ENCODE results near the gene SDHD. TPM values are rescaled to one million over a fixed set of nuclear protein-coding genes. Genes with fewer than 3 reads are reported as not detected.

Gene SDHD
- total RNA-seq, 1 experiment from 2014 or later = 99.5 TPM

- Histone ChIP-seq H2AFZ (no peak overlapping the region), H3K27ac (no peak overlapping the region), H3K4me1 (replicated peaks; ENCODE audit: insufficient read depth) (no peaks in the 10 kb centered on the region), H3K9me2 (ENCODE audit: insufficient read depth) (no peaks in the 10 kb centered on the region), H4K20me1 (ENCODE audit: insufficient read depth) (no peaks in the 10 kb centered on the region), H3K9me3 (ENCODE audit: insufficient read depth, low read depth) (no peaks in the 10 kb centered on the region), H3K36me3 (ENCODE audit: low read depth) (peaks cover 33% of the 10 kb centered on the region), H3K4me3 (no peak overlapping the region), H3K79me2 (ENCODE audit: low read depth) (no peaks in the 10 kb centered on the region), H3F3A (ENCODE audit: insufficient read depth, low read depth) (no peaks in the 10 kb centered on the region; the same call in 1 of the 2 replicates), H3K4me2 (no peak overlapping the region), H3K27me3 (ENCODE audit: insufficient read depth, low read depth) (no peaks in the 10 kb centered on the region)
- BruUV-seq (replicated peaks) = no TSS peak
- CTCF ChIA-PET = no interaction called here
- intact Hi-C loops (cut with micrococcal nuclease; ENCODE audit: unreplicated experiment) = no loop called here
- POLR2A ChIA-PET (ENCODE audit: unreplicated experiment) = interaction anchor here (0.6 kb wide), 1 partner anchor 182 kb away, joined by 7 read pairs; no protein-coding TSS in a partner anchor
- TF ChIP-seq EZH2 (IDR thresholded peaks at IDR 0.05; ENCODE audit: low read depth) = no peak
- no peak for TF ChIP-seq CTCF (conservative IDR thresholded peaks at IDR 0.05)
- no peak for DNase-seq
Observed at GRCh38 chr11:112096194-112096593, 9.5 kb downstream of the SDHD start.

GRCh38 chr11:112097734-112098528, 11.3 kb downstream of the SDHD start:
- H3K4me1 ChIP-seq (replicated peaks; ENCODE audit: insufficient read depth) = no peaks in the 10 kb centered on the region
- no peaks in the 10 kb centered on the region for H3K9me2 ChIP-seq (ENCODE audit: insufficient read depth)
- H3K9me3 ChIP-seq (ENCODE audit: insufficient read depth, low read depth) = no peaks in the 10 kb centered on the region
- H4K20me1 ChIP-seq (ENCODE audit: insufficient read depth) = no peaks in the 10 kb centered on the region
- BruUV-seq (replicated peaks) = no TSS peak
- intact Hi-C loops (cut with micrococcal nuclease; ENCODE audit: unreplicated experiment) = no loop called here
- peaks cover 15% of the 10 kb centered on the region for H3K36me3 ChIP-seq (ENCODE audit: low read depth)
- DNase-seq = no peak
- no peak overlapping the region for H3K27ac ChIP-seq
- CTCF ChIA-PET = interaction anchor here (0.6 kb wide), 1 partner anchor 205 kb away, joined by 6 read pairs; no protein-coding TSS in a partner anchor
- no peak overlapping the region for H2AFZ ChIP-seq
- no peak overlapping the region for H3K4me2 ChIP-seq
- POLR2A ChIA-PET (ENCODE audit: unreplicated experiment) = interaction anchor here (0.6 kb wide), 1 partner anchor 81 kb away, joined by 4 read pairs; no protein-coding TSS in a partner anchor
- H3K27me3 ChIP-seq (ENCODE audit: insufficient read depth, low read depth) = no peaks in the 10 kb centered on the region
- no peaks in the 10 kb centered on the region; the same call in 1 of the 2 replicates for H3F3A ChIP-seq (ENCODE audit: insufficient read depth, low read depth)
- TF ChIP-seq CTCF (conservative IDR thresholded peaks at IDR 0.05) (no peak), EZH2 (IDR thresholded peaks at IDR 0.05; ENCODE audit: low read depth) (no peak)
- H3K79me2 ChIP-seq (ENCODE audit: low read depth) = no peaks in the 10 kb centered on the region
- H3K4me3 ChIP-seq = no peak overlapping the region

GRCh38 chr11:112100462-112100861, 13.8 kb downstream of the SDHD start:
- no TSS peak for BruUV-seq (replicated peaks)
- Histone ChIP-seq H3K4me1 (replicated peaks; ENCODE audit: insufficient read depth) (no peaks in the 10 kb centered on the region), H3K9me3 (ENCODE audit: insufficient read depth, low read depth) (no peaks in the 10 kb centered on the region), H2AFZ (no peak overlapping the region), H3K79me2 (ENCODE audit: low read depth) (no peaks in the 10 kb centered on the region), H3K27me3 (ENCODE audit: insufficient read depth, low read depth) (no peaks in the 10 kb centered on the region), H3K4me3 (no peak overlapping the region), H3F3A (ENCODE audit: insufficient read depth, low read depth) (peaks cover 8% of the 10 kb centered on the region; the same call in 1 of the 2 replicates), H4K20me1 (ENCODE audit: insufficient read depth) (no peaks in the 10 kb centered on the region), H3K27ac (no peak overlapping the region), H3K36me3 (ENCODE audit: low read depth) (peaks cover 6% of the 10 kb centered on the region; the same call in 1 of the 2 replicates), H3K4me2 (no peak overlapping the region), H3K9me2 (ENCODE audit: insufficient read depth) (no peaks in the 10 kb centered on the region)
- ChIA-PET POLR2A (ENCODE audit: unreplicated experiment) (no interaction called here), CTCF (no interaction called here)
- no peak for TF ChIP-seq CTCF (conservative IDR thresholded peaks at IDR 0.05)
- no peak for TF ChIP-seq EZH2 (IDR thresholded peaks at IDR 0.05; ENCODE audit: low read depth)
- no peak for DNase-seq
- intact Hi-C loops (cut with micrococcal nuclease; ENCODE audit: unreplicated experiment) = no loop called here

Measured in PC-9 (cell line).